GM20000 (cell line): ENCODE measurements around the gene ANKDD1B.
"Not testable (repeated sequence)": the region's sequence is repeated elsewhere in the genome, so short reads cannot be mapped to it uniquely, and the experiment has no call there.

Source experiments
- DNase-seq: peaks from one replicate; pipeline ENCODE4 v3.0.0; 2012; ENCODE audit warnings: low spot score
- TF ChIP-seq, protein P1 (sequence below): IDR thresholded peaks from 2 replicates; pipeline ENCODE4 v1.5.1; 2012; ENCODE audit warnings: mild to moderate bottlenecking, control low read depth; ENCODE audit errors: extremely low read depth, missing control alignments

Gene ANKDD1B

DNA sequence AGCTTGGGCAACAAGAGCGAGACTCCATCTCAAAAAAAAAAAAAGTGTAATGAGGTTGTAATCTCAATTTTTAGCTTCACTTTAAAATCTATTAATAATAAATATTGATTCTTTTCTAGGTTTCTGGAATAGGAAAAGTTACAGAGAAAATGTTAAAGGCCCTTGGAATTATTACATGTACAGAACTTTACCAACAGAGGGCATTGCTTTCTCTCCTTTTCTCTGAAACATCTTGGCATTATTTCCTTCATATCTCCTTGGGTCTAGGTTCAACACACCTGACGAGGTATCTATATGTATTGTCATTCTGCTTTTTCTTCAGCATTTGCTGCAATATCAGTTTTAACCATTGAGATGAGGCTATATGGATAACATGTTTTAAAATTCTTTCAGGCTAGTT is 26.6 kb upstream of the ANKDD1B start:
- no peak for DNase-seq
- TF ChIP-seq, protein P1, sequence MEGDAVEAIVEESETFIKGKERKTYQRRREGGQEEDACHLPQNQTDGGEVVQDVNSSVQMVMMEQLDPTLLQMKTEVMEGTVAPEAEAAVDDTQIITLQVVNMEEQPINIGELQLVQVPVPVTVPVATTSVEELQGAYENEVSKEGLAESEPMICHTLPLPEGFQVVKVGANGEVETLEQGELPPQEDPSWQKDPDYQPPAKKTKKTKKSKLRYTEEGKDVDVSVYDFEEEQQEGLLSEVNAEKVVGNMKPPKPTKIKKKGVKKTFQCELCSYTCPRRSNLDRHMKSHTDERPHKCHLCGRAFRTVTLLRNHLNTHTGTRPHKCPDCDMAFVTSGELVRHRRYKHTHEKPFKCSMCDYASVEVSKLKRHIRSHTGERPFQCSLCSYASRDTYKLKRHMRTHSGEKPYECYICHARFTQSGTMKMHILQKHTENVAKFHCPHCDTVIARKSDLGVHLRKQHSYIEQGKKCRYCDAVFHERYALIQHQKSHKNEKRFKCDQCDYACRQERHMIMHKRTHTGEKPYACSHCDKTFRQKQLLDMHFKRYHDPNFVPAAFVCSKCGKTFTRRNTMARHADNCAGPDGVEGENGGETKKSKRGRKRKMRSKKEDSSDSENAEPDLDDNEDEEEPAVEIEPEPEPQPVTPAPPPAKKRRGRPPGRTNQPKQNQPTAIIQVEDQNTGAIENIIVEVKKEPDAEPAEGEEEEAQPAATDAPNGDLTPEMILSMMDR: no peak

DNA sequence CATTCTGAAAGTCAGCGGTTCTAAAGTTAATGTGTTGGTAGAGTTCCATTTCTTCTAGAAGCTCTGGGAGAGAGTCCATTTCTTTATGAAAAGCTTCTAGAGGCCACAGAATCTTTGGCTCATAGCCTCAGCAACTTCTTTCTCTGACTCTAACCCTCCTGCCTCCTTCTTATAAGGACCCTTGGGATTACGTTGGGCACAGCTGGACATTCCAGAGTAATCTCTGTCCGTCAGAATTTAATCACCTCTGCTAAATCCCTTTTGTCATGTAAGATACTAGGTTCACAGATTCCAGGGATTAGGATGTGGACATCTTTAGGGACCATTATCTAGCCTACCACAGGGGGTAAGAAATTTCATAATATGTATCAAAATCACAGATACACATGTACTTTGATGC is 22.6 kb upstream of the ANKDD1B start:
- TF ChIP-seq, protein P1: no peak

GRCh38 chr5:75600535-75600934 is 10.7 kb upstream of the ANKDD1B start:
- DNase-seq: no peak
- TF ChIP-seq, protein P1: no peak

More for the DNA sequence above, 22.6 kb upstream of the ANKDD1B start:
- DNase-seq: no peak

GRCh38 chr5:75601567-75601966 is 9.7 kb upstream of the ANKDD1B start:
- no peak for DNase-seq
- TF ChIP-seq, protein P1: no peak

GRCh38 chr5:75601996-75602395 is 9.3 kb upstream of the ANKDD1B start:
- DNase-seq: no peak
- TF ChIP-seq, protein P1: no peak

DNA sequence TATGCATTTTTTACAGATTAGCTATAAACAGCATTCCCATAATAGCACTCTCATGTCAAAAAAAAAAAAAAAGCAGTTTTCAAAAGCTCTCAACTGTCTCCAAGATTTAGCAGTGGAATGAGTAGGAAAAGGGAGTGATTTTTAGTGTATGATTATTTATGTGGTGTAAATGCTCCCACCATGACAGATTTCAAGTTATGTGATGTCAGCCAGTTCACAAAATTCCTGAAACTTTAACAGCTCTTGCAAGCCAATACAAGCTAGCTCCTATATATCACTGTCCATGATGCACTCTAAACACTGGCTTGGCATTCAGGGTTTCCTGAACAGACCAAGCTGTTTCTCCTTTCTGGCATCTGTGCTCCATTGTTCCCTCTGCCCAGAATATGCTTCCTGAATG is 7.9 kb upstream of the ANKDD1B start:
- DNase-seq: no peak
- TF ChIP-seq, protein P1: no peak

GRCh38 chr5:75603821-75604220 is 7.4 kb upstream of the ANKDD1B start:
- no peak for DNase-seq
- TF ChIP-seq, protein P1: no peak

GRCh38 chr5:75607341-75607740 is 3.9 kb upstream of the ANKDD1B start:
- not testable (repeated sequence) for DNase-seq
